GM19463 (cell line): ENCODE data around the gene DDR1.
"Not testable (repeated sequence)": the region's sequence is repeated elsewhere in the genome, so short reads cannot be mapped to it uniquely, and the experiment has no call there.

Experiments
- ATAC-seq: cut with Tn5 transposase; IDR thresholded peaks from one replicate; pipeline ENCODE4 v1.9.1; 2021; ENCODE audit warnings: mild to moderate bottlenecking, moderate library complexity; ENCODE audit not compliant: unreplicated experiment

Gene DDR1

DNA sequence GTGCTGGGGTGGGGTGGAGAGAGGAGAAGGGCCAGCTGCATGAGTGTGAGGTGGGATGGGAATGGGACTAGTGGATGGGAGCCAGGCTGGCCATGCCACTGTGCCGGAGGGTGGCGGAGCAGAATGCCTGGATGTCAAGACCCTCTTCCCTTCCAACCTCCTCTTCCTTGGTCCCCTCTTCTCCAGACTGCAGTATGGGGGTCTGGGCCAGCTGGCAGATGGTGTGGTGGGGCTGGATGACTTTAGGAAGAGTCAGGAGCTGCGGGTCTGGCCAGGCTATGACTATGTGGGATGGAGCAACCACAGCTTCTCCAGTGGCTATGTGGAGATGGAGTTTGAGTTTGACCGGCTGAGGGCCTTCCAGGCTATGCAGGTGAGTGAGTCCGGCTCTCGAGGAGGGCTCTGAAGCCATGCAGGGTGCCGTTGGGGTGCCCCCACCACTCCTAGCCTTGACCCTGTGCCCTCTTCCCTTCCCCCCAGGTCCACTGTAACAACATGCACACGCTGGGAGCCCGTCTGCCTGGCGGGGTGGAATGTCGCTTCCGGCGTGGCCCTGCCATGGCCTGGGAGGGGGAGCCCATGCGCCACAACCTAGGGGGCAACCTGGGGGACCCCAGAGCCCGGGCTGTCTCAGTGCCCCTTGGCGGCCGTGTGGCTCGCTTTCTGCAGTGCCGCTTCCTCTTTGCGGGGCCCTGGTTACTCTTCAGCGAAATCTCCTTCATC, 7.7 kb downstream of the DDR1 start:
- no peak for ATAC-seq

DNA sequence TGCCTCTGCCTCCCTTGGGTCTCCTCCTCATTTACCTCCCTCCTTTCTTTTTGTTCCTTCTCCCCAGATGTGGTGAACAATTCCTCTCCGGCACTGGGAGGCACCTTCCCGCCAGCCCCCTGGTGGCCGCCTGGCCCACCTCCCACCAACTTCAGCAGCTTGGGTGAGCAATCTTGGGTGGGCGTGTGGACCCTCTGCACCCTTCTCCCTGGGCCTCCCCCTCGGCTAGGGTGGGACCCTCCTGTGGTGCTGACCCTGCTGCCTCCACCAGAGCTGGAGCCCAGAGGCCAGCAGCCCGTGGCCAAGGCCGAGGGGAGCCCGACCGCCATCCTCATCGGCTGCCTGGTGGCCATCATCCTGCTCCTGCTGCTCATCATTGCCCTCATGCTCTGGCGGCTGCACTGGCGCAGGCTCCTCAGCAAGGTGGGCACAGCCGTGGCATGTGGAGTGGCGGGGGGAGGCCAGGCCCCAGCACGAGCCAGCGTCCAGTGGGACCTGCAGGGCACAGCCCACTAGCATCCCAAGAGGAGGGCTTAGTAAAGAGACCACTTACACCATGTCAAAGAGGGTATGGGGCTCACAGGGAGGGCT, 8.8 kb downstream of the DDR1 start:
- no peak for ATAC-seq

DNA sequence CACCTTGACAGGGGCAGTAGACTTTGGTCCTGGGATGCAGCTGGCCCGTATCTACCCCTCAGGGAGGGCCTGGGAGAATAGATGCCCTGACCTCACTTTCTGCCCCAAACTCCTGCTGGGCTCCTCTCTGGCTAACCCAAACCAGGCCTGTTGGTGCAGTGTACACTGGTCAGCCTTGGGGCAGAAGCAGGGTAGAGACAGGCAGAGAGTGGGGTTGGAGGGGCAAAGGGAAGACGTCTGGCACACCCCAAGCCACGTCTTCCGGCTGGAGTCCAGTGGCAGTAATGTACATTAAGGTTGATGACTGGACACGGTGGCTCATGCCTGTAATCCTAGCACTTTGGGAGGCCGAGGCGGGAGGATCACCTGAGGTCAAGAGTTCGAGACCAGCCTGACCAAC, 9.3 kb downstream of the DDR1 start:
- ATAC-seq = no peak

DNA sequence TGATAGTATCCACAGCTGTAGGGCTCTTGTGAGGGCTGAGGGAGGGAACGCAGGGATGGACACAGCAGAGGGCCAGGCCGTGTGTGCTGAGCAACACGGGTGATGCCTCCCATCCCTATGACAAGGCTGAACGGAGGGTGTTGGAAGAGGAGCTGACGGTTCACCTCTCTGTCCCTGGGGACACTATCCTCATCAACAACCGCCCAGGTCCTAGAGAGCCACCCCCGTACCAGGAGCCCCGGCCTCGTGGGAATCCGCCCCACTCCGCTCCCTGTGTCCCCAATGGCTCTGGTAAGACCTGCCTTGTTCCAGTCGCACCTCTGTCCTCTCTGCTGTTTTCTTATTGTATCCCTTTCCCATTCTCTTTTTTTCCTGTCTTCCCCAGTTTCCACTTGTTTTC, 10.1 kb downstream of the DDR1 start:
- ATAC-seq = no peak

DNA sequence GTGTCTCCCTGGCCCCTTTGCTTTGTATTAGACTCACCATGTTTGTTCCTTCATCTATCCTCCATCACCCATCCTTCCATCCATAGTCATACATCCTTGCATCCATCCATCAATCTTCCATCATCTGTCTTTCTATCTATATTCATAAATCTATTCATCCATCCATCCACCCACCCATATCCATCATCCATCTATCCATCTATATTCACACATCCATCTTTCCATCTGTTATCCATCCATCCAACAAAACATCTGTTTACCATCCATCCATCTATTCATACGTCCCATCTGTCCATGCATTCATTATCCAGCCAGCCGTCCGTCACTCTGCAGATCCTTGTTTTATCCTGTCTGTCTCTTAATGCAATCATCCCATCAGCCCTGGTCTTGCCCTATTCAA, 10.6 kb downstream of the DDR1 start:
- ATAC-seq = no peak

DNA sequence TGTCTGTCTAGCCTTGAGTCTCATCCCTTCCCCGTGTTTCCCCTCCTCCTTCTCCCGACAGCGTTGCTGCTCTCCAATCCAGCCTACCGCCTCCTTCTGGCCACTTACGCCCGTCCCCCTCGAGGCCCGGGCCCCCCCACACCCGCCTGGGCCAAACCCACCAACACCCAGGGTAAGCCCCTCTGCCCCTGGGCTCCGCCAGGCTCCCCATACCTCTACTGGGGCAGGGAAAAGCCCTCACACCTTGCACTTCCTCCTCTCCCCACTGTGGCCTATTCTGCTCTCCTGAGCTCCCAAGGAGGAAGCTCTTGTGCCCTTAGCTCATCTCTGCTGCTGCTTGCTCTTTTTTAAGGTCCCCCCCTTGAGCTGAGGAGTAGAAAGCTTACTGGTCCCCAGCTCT, 11.0 kb downstream of the DDR1 start:
- ATAC-seq = no peak

DNA sequence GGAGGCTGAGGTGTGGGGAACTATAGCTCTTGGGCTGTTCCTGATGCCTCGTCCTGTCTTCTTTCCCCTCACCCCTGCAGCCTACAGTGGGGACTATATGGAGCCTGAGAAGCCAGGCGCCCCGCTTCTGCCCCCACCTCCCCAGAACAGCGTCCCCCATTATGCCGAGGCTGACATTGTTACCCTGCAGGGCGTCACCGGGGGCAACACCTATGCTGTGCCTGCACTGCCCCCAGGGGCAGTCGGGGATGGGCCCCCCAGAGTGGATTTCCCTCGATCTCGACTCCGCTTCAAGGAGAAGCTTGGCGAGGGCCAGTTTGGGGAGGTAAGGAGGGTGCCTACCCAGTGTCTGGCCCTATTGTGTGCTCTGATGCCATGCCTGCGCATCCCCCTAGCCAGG, 12.2 kb downstream of the DDR1 start:
- ATAC-seq = no peak

DNA sequence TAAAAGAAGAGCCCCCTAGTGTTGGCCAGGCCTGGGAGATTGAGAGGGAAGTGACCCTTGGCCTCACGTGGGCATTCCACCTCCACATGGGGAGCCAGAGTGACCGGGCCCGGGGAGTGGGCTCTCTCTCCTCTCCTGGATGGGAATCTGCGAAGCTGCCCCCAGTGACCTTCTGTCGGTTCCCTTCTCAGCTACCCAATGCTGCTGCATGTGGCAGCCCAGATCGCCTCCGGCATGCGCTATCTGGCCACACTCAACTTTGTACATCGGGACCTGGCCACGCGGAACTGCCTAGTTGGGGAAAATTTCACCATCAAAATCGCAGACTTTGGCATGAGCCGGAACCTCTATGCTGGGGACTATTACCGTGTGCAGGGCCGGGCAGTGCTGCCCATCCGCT, 13.6 kb downstream of the DDR1 start:
- no peak for ATAC-seq

DNA sequence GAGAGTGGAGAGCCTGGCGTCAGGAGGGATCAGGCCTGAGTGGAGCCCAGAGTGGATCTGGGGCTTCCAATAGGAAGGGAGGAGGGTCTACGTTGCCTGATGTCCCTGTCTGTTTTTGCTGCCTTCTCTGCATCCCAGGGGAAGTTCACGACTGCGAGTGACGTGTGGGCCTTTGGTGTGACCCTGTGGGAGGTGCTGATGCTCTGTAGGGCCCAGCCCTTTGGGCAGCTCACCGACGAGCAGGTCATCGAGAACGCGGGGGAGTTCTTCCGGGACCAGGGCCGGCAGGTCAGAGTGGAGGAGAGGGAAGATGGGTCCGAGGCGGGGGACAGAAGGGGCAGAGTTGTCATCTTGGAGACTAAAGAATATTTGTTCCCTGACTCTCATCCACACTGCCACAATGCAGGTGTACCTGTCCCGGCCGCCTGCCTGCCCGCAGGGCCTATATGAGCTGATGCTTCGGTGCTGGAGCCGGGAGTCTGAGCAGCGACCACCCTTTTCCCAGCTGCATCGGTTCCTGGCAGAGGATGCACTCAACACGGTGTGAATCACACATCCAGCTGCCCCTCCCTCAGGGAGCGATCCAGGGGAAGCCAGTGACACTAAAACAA, 14.5 kb downstream of the DDR1 start:
- no peak for ATAC-seq

DNA sequence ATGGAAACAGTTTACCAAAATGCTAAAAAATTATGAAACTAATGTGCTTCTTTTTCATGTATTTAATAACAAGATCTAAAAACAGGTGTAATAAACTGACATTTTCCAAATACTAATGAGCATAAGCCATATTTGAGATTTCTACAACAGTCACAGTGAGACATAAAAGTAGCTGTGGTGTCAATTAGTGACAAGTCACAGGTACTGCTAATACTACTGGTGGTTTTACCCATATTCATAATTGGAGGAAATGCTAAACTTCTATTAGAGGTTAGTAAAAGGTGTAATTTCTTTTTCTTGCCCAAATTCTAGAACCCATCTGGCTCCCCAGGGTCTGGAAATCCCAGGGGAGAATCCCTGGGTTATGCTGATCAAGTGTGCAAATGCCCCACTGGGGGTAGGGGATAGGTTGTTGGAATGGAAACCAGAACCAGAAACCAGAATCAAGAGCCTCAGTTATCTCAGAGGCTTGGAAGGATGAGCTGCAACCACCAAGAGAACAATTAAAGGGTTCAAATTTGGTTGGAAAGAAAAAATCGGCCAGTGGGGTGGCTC, 16.6 kb downstream of the DDR1 start:
- no peak for ATAC-seq

DNA sequence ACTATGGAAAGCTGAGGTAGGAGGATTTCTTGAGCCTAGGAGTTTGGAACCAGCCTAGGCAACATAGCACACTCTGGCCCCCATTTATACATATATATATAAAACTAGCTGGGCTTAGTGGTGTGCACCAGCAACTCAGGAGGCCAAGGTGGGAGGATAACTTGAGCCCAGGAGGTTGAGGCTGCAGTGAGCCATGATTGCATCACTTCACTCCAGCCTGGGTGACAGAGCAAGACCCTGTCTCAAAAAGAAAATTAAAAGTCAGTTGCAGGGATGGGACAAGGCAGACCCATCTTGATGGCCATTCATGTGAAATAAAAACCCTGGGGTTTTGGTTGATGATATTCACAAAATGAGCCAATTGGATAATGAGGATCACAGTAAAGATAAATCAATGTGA, 17.1 kb downstream of the DDR1 start:
- ATAC-seq = no peak

DNA sequence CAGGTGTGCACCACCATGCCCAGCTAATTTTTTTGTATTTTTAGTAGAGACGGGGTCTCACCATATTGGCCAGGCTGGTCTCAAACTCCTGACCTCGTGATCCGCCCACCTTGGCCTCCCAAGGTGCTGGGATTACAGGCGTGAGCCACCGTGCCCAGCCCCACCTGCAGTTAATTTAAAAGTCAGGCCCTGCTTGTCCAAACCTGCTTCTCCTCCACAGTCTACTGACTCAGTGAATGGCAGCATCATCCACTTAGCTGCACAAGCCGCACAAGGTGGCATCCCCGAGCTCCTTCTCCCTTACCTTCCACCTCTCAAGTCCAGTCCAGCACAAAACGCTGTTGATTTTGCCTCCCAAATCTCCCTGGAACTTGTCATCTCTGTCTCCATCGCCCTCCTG, 17.9 kb downstream of the DDR1 start:
- not testable (repeated sequence) for ATAC-seq

DNA sequence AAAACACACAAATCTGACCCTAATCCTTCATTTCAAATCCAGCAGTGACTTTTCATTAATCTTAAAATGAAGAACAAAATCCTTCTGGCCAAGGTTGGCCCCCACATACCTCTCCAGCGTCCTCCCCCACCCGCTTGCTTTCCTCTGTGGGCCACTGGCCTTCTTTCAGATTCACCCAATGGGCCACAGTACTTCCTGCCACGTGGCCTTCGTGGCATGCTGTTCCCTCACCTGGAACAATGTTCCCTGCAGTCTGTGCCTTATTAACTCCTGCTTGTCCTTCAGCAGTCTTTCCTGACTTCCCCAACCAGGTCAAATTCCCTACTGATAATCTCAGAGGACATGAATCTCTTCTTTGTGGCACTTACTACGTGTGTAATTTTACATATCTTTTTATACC, 18.4 kb downstream of the DDR1 start:
- ATAC-seq = no peak

DNA sequence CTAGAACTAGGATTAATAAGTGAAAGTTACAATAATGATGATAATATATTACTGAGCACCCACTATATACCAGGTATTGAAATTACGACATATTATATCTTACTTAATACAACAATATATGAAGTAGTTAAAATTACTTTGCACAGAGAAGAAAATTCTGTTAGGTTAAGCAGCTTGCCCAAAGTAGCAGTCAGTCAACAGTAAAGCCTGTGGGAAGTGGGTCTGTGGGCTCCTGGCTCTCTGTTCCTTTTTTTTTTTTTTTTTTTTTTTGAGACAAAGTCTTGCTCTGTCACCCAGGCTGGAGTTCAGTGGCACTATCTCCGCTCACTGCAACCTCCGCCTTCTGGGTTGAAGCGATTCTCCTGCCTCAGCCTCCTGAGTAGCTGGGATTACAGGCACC, 18.9 kb downstream of the DDR1 start:
- ATAC-seq = no peak

DNA sequence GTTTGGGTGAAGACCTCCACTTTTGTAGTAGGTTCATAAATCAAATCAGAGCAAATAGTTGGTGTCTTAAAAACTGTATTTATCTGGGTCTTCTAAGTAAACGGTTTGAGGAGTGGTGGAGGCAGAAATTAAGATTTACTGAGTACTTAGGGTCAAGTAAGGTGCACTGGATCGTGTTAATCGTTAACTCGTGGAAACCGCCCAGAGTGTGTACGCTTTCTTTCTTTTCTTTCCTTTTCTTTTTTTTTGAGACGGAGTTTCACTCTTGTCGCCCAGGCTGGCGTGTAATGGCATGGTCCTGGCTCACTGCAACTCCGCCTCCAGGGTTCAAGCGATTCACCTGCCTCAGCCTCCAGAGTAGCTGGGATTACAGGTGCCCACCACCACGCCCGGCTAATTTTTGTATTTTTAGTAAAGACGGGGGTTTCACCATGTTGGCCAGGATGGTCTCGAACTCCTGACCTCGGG, 23.0 kb downstream of the DDR1 start:
- ATAC-seq = not testable (repeated sequence)

DNA sequence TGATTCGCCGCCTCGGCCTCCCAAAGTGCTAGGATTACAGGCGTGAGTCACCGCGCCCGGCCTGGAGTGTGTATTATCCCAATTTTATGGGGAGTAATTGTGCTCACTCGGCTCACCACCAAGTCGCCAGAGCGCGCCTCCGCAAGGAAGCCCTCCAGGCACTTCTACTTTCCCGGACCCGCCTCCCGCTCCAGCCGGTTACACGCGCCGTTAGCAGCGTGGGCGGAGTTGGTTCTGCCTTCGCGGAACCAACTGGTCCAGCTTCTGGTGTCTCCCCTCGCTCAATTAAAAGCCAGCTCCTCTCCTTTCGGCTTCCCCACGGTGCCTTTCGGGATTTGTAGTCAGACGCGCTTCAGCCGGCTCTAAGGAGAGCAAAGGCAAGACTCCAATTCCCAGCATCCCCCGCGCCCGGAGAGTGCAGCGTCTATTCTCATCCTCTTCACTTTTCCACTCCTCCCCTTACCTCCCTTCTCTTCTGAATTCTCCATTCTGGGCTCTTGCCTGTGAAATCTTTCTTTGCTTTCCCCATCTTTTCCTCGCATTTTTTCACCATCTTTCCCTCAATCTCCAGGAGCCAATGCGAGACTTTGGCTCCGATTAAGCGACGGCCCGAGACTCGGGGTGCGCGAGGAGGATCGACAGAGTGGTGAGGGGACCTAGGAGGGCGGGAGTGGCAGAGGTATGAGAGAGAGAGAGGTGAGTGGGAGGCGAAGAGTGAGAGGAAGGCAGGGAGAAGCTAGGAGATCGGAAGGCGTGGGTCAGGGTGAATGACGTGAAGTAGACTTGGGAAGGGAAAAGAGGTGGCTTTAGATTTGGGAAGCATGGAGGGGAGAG, 23.7 kb downstream of the DDR1 start, which contains the start of gene GTF2H4:
Gene GTF2H4, plus strand, starts transcription at position 450 of the 834 bp plus-strand sequence.
- ATAC-seq = peak; percentile 92

DNA sequence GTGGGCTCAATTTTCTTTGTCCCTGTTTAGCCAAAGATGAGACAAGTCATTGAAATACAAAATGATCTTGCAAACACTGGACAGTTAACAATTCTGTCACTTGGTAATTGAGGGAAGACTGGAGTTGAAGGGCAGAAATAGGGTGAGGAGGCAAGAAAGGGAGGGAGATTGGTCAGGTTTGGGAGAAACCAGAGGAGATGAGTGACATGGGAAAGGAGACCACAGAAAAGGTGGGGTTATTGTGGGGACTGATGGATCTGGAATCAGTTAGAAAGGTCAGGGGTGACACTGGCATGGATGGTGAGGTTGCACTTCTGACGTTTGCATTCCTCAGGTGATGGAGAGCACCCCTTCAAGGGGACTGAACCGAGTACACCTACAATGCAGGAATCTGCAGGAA, 24.4 kb downstream of the DDR1 start:
- ATAC-seq = no peak

DNA sequence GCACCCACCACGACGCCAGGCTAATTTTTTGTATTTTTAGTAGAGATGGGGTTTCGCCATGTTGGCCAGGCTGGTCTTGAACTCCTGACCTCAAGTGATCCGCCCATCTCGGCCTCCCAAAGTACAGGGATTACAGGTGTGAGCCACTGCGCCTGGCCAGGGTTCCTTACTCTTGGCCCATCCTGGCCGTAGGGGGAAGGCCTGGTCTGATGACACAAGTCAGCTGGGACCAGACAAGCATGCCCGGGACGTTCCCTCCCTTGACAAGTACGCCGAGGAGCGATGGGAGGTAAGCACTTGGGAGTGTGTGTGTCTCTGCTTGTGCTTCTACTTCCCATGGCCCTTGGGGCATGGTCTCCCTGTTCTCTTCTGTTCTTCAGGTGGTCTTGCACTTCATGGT, 26.2 kb downstream of the DDR1 start:
- ATAC-seq = not testable (repeated sequence)

DNA sequence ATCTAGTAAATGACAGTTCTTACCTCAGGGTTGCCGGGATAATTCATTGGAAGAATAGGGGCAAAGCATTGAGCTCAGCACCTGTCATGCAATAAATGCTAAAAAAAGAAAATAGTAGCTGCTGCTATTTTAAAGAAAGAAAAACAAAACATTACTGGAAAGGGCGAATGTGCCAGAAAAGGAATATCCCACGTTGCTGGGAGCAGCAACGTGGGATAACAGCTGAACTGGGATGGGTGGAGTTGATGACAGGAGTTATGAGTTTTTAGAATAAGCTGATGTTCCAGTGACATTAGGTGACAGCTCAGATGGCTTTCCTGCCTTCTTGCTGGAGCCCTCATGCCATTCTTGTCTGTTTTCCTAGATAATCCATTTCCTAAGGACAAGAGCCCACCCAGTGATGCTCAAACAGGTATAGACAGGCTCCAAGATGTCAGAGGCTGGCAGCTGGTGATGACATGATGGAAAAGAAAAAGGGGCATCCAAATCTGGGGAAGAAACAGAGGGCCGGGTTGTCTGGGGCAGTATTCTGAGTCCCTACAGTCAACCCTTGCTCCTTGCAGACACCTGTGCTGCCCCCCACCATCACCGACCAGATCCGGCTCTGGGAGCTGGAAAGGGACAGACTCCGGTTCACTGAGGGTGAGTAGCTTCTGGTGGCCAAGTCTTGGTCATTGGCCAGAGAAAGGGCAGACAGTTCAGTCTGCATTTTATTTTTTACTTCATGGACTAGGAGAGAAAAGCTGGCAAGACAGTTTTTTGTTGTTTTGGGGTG, 28.6 kb downstream of the DDR1 start:
- ATAC-seq = no peak

DNA sequence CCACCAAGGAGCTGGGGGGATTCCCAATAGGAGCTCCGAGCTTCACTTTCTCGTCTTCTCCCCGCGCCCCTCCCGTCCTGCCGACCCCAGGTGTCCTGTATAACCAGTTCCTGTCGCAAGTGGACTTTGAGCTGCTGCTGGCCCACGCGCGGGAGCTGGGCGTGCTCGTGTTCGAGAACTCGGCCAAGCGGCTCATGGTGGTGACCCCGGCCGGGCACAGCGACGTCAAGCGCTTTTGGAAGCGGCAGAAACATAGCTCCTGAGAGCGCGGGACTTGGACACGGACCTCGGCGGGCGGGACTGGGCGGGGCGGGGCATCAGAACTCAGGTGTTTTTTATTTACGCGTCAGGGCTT, 29.4 kb downstream of the DDR1 start:
- peak; percentile 30 for ATAC-seq
